Ovary (tissue), 9 donors: ENCODE data around the gene CHRD. TPM values are rescaled to one million over a fixed set of nuclear protein-coding genes. Genes with fewer than 3 reads are reported as not detected.

Experiments used
- DNase-seq, 5 donors: peaks; one replicate each; pipeline ENCODE4 v3.0.0-alpha.2; 2019 to 2020
- H3K27ac ChIP-seq, 2 donors: fragments of 200-600 bp; one replicate each; pipeline versions ENCODE4 v1.5.1 to v1.8.0; 2019 to 2022
- H3K27me3 ChIP-seq: fragments of 200-600 bp; one replicate; pipeline ENCODE4 v1.8.0; 2022
- H3K36me3 ChIP-seq: fragments of 200-600 bp; sonication (generic); one replicate; pipeline ENCODE4 v1.5.1; 2019
- H3K4me1 ChIP-seq: one replicate; pipeline ENCODE4 v1.8.1; 2013; ENCODE audit warnings: mild to moderate bottlenecking, moderate library complexity; ENCODE audit not compliant: insufficient read depth
- H3K4me3 ChIP-seq: fragments of 200-600 bp; sonication (generic); one replicate; pipeline ENCODE4 v1.5.1; 2017
- H3K9me3 ChIP-seq, 2 donors: fragments of 200-600 bp in 1 of 2; sonication (generic) in 1 of 2; one replicate each; pipeline versions ENCODE4 v1.5.1 to v1.8.1; 2013 to 2019; ENCODE audit warnings: mild to moderate bottlenecking in 1 of 2, moderate library complexity in 1 of 2
- EP300 ChIP-seq: sonication (generic); formaldehyde crosslinking; IDR thresholded peaks from one replicate; pipeline ENCODE4 v1.6.1; 2017; ENCODE audit warnings: antibody characterized with exemption
- POLR2A ChIP-seq: fragments of 450-650 bp; IDR thresholded peaks from one replicate; pipeline ENCODE4 v1.6.1; 2017; ENCODE audit warnings: antibody characterized with exemption, mild to moderate bottlenecking, moderate library complexity
- whole genome bisulfite sequencing, 3 donors: extraction: QIAGEN DNeasy Blood & Tissue Kit in 1 of 3; methylation state at CpG; one replicate each; pipeline versions ENCODE4 v1.1.5 to v1.1.7; 2013 to 2017; 5-methylcytosine and 5-hydroxymethylcytosine counted together
- intact Hi-C, 4 donors: fragments of 100-400 bp; cut with DNase I; formaldehyde crosslinking; loops; one replicate each; pipeline versions ENCODE4 v1.11.0 to v1.15.1; 2022 to 2023
- polyA plus RNA-seq, 2 donors: library from polyadenylated mRNA; stranded (reverse); fragments of 200-250 nt in 1 of 2; fragments of 350-450 nt in 1 of 2; fragmentation: Illumina TruSeq in 1 of 2; extraction: RNeasy Lipid Tissue Mini Kit (QIAGEN cat#74804) in 1 of 2; gene quantifications; one replicate each; pipeline ENCODE4 v1.2.3, GENCODE V29; 2013 to 2014
- total RNA-seq, 7 donors: library from RNA; depleted of rRNA in 2 of 7; stranded (reverse); fragments of >200 nt in 2 of 7; fragmentation: NEBNext Ultra II Directional in 3 of 7; extraction: Animal tissue kit (Norgen Biotek cat#: 25700) in 3 of 7; gene quantifications; one replicate each; pipeline versions ENCODE4 v1.1.0 to v1.2.4, GENCODE V29; 2016 to 2023
- TF ChIP-seq, protein P1 (sequence below), 3 donors: fragments of 450-650 bp in 2 of 3; fragments of 200-600 bp in 1 of 3; IDR thresholded peaks; one replicate each; pipeline versions ENCODE4 v1.5.1 to v1.8.0; 2016 to 2022; ENCODE audit warnings: antibody characterized with exemption in 3 of 3, mild to moderate bottlenecking in 1 of 3
- donor health status: DM: no; HTN: no; CAD: no; lungs with moderate emphysema.
- donor health status: DM: no; HTN: no; CAD: no.
- donor health status: Bipolar disorder and iron deficiency.
- donor health status: DM: yes; HTN: yes; CAD: no.
- donor health status: DM: no; HTN: no; CAD: no.
- donor health status: DM: yes; HTN: yes; CAD: no.

The CHRD gene
- total and polyA plus RNA-seq, 9 donors = 3.1 to 37.3 (median 20.5) TPM

DNA sequence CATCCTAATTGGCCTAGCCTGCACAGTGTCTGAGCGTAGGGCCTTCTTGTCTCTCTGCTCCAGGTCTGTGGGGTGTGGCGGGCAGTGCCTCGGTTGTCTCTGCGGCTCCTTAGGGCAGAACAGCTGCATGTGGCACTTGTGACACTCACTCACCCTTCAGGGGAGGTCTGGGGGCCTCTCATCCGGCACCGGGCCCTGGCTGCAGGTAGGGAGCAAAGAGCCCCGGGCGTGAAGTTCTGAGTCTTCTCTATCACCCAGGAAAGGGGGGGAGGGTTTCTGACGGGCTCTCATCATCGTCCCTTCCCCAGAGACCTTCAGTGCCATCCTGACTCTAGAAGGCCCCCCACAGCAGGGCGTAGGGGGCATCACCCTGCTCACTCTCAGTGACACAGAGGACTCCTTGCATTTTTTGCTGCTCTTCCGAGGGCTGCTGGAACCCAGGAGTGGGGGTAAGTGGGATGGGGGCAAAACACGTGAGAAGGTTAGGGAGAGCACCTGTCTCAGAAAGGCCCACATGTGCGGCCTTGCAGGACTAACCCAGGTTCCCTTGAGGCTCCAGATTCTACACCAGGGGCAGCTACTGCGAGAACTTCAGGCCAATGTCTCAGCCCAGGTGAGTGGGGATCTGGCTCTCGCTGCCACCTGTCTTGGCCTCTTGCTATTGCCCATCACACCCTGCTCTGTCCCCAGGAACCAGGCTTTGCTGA is 2.6 kb downstream of the CHRD start:
- H3K27me3 ChIP-seq = no peaks in the 10 kb centered on the region

DNA sequence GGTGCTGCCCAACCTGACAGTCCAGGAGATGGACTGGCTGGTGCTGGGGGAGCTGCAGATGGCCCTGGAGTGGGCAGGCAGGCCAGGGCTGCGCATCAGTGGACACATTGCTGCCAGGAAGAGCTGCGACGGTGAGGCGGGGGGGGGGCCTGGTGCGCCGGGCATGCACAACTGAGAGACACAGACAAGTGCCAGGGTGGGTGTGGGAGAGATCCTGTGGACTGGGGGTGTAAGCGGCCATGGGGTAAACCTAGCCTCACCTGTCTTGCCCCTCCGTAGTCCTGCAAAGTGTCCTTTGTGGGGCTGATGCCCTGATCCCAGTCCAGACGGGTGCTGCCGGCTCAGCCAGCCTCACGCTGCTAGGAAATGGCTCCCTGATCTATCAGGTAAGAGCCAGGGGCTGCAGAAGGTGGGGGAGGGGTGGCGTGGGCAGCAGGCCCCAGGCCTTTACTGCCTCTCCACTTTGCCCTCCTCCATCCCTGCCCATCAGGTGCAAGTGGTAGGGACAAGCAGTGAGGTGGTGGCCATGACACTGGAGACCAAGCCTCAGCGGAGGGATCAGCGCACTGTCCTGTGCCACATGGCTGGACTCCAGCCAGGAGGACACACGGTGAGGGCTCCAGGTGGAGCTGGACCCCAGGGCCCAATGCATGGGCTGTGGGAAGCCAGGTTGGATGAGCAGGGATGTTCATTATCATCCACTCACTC is 3.3 kb downstream of the CHRD start:
- Histone ChIP-seq H3K4me3 (no peak overlapping the region), H3K27ac (no peak overlapping the region), H3K9me3 (no peaks in the 10 kb centered on the region), H3K36me3 (no peaks in the 10 kb centered on the region), H3K27me3 (no peaks in the 10 kb centered on the region), H3K4me1 (peaks cover 2% of the 10 kb centered on the region)
- no peak for TF ChIP-seq EP300
- no peak for TF ChIP-seq POLR2A
- TF ChIP-seq, protein P1, sequence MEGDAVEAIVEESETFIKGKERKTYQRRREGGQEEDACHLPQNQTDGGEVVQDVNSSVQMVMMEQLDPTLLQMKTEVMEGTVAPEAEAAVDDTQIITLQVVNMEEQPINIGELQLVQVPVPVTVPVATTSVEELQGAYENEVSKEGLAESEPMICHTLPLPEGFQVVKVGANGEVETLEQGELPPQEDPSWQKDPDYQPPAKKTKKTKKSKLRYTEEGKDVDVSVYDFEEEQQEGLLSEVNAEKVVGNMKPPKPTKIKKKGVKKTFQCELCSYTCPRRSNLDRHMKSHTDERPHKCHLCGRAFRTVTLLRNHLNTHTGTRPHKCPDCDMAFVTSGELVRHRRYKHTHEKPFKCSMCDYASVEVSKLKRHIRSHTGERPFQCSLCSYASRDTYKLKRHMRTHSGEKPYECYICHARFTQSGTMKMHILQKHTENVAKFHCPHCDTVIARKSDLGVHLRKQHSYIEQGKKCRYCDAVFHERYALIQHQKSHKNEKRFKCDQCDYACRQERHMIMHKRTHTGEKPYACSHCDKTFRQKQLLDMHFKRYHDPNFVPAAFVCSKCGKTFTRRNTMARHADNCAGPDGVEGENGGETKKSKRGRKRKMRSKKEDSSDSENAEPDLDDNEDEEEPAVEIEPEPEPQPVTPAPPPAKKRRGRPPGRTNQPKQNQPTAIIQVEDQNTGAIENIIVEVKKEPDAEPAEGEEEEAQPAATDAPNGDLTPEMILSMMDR (IDR thresholded peaks at IDR 0.05) = no peak
- no peak for DNase-seq
- WGBS, 3 donors = 88 to 92% (median 88%) methylated on average over 11 to 15 of the region's 15 CpGs
- intact Hi-C loops = no loop called here

More for the DNA sequence above, 2.6 kb downstream of the CHRD start:
- TF ChIP-seq, protein P1 (IDR thresholded peaks at IDR 0.05) = no peak
- no peak for TF ChIP-seq EP300
- TF ChIP-seq POLR2A = no peak
- Histone ChIP-seq H3K27ac (no peak overlapping the region), H3K36me3 (no peaks in the 10 kb centered on the region), H3K9me3 (no peaks in the 10 kb centered on the region), H3K4me1 (peaks cover 2% of the 10 kb centered on the region), H3K4me3 (no peak overlapping the region)
- DNase-seq = no peak
- WGBS, 3 donors = 91 to 94% (median 92%) methylated on average over 16 of the region's 16 CpGs
- intact Hi-C loops = no loop called here

DNA sequence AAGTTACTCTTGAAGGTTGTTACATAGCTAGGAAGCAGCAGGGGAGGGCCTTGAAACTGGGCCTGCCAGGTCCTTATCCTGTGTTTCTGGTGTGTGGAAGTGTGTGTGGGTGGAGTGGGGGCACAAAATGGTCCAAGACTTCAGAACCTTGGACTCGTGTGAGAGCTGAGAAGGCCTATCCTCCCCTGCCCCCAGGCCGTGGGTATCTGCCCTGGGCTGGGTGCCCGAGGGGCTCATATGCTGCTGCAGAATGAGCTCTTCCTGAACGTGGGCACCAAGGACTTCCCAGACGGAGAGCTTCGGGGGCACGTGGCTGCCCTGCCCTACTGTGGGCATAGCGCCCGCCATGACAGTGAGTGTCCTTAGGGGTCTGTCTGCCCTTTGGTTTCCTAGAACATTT is 4.5 kb downstream of the CHRD start:
- intact Hi-C loops = no loop called here
- no peaks in the 10 kb centered on the region for H3K27me3 ChIP-seq
- peaks cover 2% of the 10 kb centered on the region for H3K4me1 ChIP-seq
- H3K4me3 ChIP-seq = no peak overlapping the region
- DNase-seq = no peak
- WGBS, 3 donors = 80 to 88% (median 82%) methylated on average over 9 of the region's 9 CpGs
- no peak overlapping the region for H3K27ac ChIP-seq
- no peaks in the 10 kb centered on the region for H3K36me3 ChIP-seq
- H3K9me3 ChIP-seq = no peaks in the 10 kb centered on the region
- TF ChIP-seq EP300 (no peak), POLR2A (no peak)
- TF ChIP-seq, protein P1 (IDR thresholded peaks at IDR 0.05) = no peak

DNA sequence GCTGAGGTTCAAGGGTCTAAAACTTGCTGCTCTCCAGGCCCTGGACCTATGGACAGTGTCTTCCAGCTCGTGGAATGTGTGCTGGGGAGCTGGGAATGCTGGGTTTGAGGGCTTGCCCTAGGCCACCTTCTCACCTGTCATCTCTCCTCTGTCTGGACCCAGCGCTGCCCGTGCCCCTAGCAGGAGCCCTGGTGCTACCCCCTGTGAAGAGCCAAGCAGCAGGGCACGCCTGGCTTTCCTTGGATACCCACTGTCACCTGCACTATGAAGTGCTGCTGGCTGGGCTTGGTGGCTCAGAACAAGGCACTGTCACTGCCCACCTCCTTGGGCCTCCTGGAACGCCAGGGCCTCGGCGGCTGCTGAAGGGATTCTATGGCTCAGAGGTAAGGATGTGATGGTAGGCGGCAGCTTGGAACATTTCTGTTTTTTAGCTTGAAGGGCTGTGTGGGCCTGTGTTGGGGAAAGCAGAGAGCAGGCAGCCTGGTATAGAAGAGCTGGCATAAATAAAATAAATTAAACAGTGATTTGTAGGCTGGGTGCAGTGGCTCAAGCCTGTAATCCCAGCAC is 5.1 kb downstream of the CHRD start:
- DNase-seq = no peak
- Histone ChIP-seq H3K27me3 (no peaks in the 10 kb centered on the region), H3K9me3 (no peaks in the 10 kb centered on the region), H3K27ac (no peak overlapping the region), H3K36me3 (no peaks in the 10 kb centered on the region), H3K4me3 (no peak overlapping the region), H3K4me1 (no peaks in the 10 kb centered on the region)
- WGBS, 3 donors = 95 to 96% (median 95%) methylated on average over 7 to 8 of the region's 8 CpGs
- intact Hi-C loops = no loop called here
- TF ChIP-seq EP300 (no peak), POLR2A (no peak)
- TF ChIP-seq, protein P1 (IDR thresholded peaks at IDR 0.05) = no peak
